ENCODE data around the gene LMAN2. TPM values are rescaled to one million over a fixed set of nuclear protein-coding genes. Genes with fewer than 3 reads are reported as not detected.
A peak's percentile ranks its signal among the peaks of the same experiment; 100 is the strongest.

The LMAN2 gene
- total RNA-seq, 1 donor from 2014 or later = 103 TPM

DNA sequence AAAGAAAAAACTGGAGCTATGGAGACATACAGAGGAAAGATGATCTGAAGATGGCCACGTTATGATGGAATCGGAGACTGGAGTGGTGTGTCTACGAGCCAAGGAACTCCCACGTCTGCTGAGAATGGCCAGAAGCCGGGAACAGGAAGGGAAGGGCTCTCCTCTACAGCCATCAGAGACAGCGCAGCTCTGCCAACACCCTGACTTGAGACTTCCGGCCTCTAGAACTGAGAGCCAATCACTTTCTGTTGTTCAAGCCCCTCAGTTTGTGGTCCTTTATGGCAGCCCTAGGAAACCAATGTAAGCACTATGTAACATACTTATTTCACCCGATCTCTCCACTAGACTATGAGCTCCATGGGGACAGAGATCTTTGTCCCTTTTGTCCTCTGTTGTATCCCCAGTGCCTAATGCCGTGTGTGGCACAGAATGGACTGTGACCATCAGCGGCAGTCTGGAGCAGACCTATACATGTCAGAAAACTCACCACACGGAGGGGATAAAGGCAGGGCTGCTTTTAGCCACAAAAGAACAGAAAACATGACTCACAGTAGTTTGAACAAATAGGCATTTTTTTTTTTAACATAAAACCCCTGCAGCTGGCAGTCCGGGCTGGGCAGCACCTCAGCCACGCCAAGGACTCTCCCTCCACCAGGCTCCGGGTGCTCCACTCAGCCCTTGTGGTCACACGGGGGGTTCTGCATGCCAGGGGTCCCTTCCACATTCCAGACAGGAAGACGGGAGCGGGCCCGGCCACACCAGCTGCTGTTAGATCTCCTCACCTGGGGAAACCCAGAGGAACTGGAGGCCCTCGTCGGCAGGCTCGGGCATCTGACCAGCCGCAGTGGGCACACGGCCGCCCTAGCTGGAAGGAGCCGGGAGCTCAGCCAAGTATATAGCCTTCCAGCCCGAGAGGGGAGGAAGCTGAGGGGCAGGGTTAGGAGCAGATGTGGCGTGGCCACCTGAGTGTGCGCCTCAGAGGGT lies 23.6 kb downstream of the LMAN2 start:
- Mint-ChIP-seq H3K9me3 (ENCODE audit: unreplicated experiment) (no peaks in the 10 kb centered on the region), H3K27ac (ENCODE audit: unreplicated experiment) (peak overlapping the region; percentile 88), H3K36me3 (ENCODE audit: low read depth, unreplicated experiment) (peaks cover 15% of the 10 kb centered on the region), H3K4me1 (ENCODE audit: low read depth, unreplicated experiment) (peaks cover 14% of the 10 kb centered on the region), H3K4me3 (ENCODE audit: unreplicated experiment) (no peak overlapping the region), H3K27me3 (ENCODE audit: low read depth, unreplicated experiment) (no peaks in the 10 kb centered on the region)
- no peaks in the 10 kb centered on the region for H3K27me3 ChIP-seq (ENCODE audit: insufficient read depth, low read length)
- peak overlapping the region; percentile 61 for H3K27ac ChIP-seq (ENCODE audit: low read depth, low read length)
- TF ChIP-seq, protein P1, sequence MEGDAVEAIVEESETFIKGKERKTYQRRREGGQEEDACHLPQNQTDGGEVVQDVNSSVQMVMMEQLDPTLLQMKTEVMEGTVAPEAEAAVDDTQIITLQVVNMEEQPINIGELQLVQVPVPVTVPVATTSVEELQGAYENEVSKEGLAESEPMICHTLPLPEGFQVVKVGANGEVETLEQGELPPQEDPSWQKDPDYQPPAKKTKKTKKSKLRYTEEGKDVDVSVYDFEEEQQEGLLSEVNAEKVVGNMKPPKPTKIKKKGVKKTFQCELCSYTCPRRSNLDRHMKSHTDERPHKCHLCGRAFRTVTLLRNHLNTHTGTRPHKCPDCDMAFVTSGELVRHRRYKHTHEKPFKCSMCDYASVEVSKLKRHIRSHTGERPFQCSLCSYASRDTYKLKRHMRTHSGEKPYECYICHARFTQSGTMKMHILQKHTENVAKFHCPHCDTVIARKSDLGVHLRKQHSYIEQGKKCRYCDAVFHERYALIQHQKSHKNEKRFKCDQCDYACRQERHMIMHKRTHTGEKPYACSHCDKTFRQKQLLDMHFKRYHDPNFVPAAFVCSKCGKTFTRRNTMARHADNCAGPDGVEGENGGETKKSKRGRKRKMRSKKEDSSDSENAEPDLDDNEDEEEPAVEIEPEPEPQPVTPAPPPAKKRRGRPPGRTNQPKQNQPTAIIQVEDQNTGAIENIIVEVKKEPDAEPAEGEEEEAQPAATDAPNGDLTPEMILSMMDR (IDR thresholded peaks at IDR 0.05; ENCODE audit: insufficient read depth, low read depth, low read length) = no peak
- TF ChIP-seq EZH2 (IDR thresholded peaks at IDR 0.05; ENCODE audit: insufficient read depth, low read length) = no peak
- no peak overlapping the region for H3K4me3 ChIP-seq (ENCODE audit: insufficient read depth, low read depth, low read length)
- peaks cover 2% of the 10 kb centered on the region for H3K36me3 ChIP-seq (ENCODE audit: insufficient read depth, low read length)
- peaks cover 21% of the 10 kb centered on the region for H3K4me1 ChIP-seq (ENCODE audit: insufficient read depth, low read length)
- peak overlapping the region; percentile 65 for H3K9ac ChIP-seq (ENCODE audit: low read length)
- peaks cover 4% of the 10 kb centered on the region for H3K79me2 ChIP-seq (ENCODE audit: insufficient read depth, low read length)
- peak overlapping the region; percentile 79 for H3K4me2 ChIP-seq (ENCODE audit: low read length)
- H3K9me3 ChIP-seq (ENCODE audit: insufficient read depth, low read depth, low read length) = no peaks in the 10 kb centered on the region
- H4K20me1 ChIP-seq (ENCODE audit: insufficient read depth, low read length) = peaks cover 38% of the 10 kb centered on the region
- H2AFZ ChIP-seq (ENCODE audit: low read depth, low read length) = peak overlapping the region; percentile 74
- DNase-seq (ENCODE audit: low read depth) = peak; percentile 75
- no peak for FAIRE-seq

DNA sequence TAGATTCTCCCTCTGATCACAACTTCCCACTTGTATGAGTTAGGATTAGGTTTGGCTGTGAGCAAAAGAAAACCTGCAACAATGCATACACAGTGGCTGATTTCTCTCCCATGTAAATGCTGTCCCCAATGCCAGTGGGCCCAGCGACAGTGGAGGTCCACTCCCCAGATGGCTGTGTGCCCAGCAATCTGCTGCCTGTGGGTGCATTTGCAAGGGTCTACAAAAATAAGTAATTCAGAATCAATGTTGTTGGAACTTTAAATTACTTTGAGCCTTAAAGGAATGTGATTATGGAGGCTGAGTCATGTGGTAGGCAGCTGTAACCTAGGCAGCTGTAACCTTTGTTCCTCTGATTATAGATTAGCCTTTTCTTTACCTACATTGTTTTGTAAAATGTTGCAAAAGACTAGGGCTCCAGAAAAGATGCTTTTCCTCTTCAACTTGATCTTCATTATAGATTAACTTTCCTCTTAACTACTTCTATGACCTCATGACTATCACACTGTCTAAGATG lies 25.5 kb downstream of the LMAN2 start:
- no peak overlapping the region for H3K4me3 ChIP-seq (ENCODE audit: insufficient read depth, low read depth, low read length)

More for the DNA sequence above, 25.5 kb downstream of the LMAN2 start:
- no peaks in the 10 kb centered on the region for H3K27me3 ChIP-seq (ENCODE audit: insufficient read depth, low read length)
- Mint-ChIP-seq H3K27me3 (ENCODE audit: low read depth, unreplicated experiment) (no peaks in the 10 kb centered on the region), H3K9me3 (ENCODE audit: unreplicated experiment) (no peaks in the 10 kb centered on the region), H3K4me3 (ENCODE audit: unreplicated experiment) (peak overlapping the region; percentile 4), H3K36me3 (ENCODE audit: low read depth, unreplicated experiment) (peaks cover 15% of the 10 kb centered on the region), H3K27ac (ENCODE audit: unreplicated experiment) (peak overlapping the region; percentile 76), H3K4me1 (ENCODE audit: low read depth, unreplicated experiment) (peaks cover 17% of the 10 kb centered on the region)
- TF ChIP-seq, protein P1 (IDR thresholded peaks at IDR 0.05; ENCODE audit: insufficient read depth, low read depth, low read length) = no peak
- no peak for TF ChIP-seq EZH2 (IDR thresholded peaks at IDR 0.05; ENCODE audit: insufficient read depth, low read length)
- H3K79me2 ChIP-seq (ENCODE audit: insufficient read depth, low read length) = no peaks in the 10 kb centered on the region
- no peak overlapping the region for H3K9ac ChIP-seq (ENCODE audit: low read length)
- no peak overlapping the region for H3K27ac ChIP-seq (ENCODE audit: low read depth, low read length)
- FAIRE-seq (no peak), DNase-seq (ENCODE audit: low read depth) (no peak)
- H4K20me1 ChIP-seq (ENCODE audit: insufficient read depth, low read length) = peaks cover 23% of the 10 kb centered on the region
- H3K36me3 ChIP-seq (ENCODE audit: insufficient read depth, low read length) = peaks cover 1% of the 10 kb centered on the region
- H3K4me2 ChIP-seq (ENCODE audit: low read length) = peak overlapping the region; percentile 35
- H3K4me1 ChIP-seq (ENCODE audit: insufficient read depth, low read length) = peaks cover 21% of the 10 kb centered on the region
- no peaks in the 10 kb centered on the region for H3K9me3 ChIP-seq (ENCODE audit: insufficient read depth, low read depth, low read length)
- no peak overlapping the region for H2AFZ ChIP-seq (ENCODE audit: low read depth, low read length)

Data from astrocyte (in vitro differentiated cells and primary cell).